GM19351 (cell line): ENCODE results near the gene LYPD3.
"Not testable (repeated sequence)": the region's sequence is repeated elsewhere in the genome, so short reads cannot be mapped to it uniquely, and the experiment has no call there.

Source experiments
- ATAC-seq: cut with Tn5 transposase; IDR thresholded peaks from one replicate; pipeline ENCODE4 v1.9.1; 2021; ENCODE audit warnings: mild to moderate bottlenecking, moderate library complexity; ENCODE audit not compliant: unreplicated experiment

Gene LYPD3

DNA sequence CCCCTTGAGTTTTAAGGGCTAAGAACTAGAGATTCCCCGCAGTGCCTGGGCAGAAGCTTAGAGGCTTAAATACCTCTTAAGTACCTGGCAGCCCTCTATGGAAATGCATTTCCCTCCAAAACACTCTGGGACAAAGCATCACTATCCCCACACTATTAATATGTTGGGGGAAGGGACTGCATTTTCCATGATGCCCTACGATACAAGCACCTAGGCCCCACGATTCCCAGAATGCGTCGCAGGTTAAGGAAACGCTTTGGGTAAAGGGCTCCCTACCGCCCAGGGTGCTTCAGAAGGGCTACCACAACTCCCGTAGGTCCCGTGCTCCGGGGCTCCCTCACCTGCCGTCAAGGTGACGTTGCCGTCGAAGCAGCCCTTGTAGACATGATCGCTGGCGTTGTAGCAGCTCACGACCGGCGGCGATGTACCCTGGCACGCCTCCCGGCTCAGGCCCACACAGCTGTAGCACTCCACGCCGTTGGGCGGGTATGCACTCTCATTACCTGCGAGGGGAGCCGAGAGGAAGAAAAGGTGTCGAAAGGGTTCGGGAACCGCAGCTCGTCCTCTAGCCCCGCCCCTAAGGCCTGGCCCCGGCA is 2.5 kb downstream of the LYPD3 start:
- no peak for ATAC-seq

- no peak for ATAC-seq
Observed at GRCh38 chr19:43462383-43462782, 3.0 kb downstream of the LYPD3 start.

DNA sequence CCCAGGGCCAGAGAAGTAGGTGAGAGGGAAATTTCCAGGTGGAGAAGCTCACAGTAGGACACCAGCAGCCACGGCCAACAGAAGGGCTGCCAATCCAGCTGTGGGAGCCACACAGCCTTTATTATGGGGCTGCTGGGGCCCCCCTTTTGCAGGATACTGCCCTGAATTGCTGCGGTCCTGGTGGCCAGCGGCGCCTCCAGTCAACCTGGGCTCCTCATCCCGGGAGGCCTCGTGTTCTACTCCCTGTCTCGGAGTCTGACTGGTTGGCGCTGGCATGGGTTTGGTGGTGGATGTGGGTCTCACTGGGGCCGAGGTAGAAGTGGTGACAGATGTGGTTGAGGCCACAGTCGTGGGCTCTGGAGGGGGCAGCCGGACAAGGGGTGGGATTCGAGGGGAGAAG is 4.1 kb downstream of the LYPD3 start:
- no peak for ATAC-seq

- no peak for ATAC-seq
Observed at GRCh38 chr19:43460362-43461016, 4.9 kb downstream of the LYPD3 start.

DNA sequence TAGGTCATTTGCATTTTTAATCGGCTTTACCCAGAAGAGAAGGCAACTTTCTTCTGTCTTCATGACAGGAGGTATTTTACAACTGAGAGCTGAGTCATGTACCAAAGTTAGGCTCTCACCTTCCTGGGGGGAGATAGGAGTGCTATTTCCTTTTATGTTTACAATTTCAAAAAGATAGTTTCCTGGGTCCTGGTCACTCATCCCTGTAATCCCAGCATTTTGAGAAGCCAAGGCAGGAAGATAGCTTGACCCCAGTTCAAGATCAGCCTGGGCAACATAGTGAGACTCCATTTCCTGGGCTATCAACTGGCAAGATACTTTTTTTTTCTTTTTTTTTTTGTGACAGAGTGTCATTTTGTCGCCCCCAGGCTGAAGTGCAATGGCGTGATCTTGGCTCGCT is 7.6 kb downstream of the LYPD3 start:
- no peak for ATAC-seq

- ATAC-seq, result no peak
Observed at GRCh38 chr19:43455321-43456113, 9.9 kb downstream of the LYPD3 start.

DNA sequence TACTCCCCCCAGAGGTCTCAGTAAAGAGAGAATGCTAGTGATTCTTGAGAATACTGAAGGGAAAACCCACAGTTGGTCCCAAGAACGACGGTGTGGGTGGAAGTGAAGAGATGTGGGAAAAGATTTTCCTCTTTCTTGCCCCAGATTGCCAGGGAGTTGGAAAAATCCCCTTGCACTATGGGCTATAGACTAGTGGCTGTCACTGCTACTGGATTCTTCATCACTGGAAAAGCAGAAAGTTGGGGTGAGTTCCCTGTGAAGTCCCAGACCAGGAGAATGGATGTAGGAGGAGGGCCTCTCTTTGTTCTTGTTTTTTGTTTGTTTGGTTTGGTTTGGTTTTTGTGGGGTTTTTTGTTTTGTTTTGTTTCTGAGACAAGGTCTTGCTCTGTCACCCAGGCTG is 11.4 kb downstream of the LYPD3 start:
- ATAC-seq, result no peak

GRCh38 chr19:43452582-43452981 is 12.8 kb downstream of the LYPD3 start:
- no peak for ATAC-seq

GRCh38 chr19:43450545-43450997 is 14.8 kb downstream of the LYPD3 start:
- no peak for ATAC-seq

DNA sequence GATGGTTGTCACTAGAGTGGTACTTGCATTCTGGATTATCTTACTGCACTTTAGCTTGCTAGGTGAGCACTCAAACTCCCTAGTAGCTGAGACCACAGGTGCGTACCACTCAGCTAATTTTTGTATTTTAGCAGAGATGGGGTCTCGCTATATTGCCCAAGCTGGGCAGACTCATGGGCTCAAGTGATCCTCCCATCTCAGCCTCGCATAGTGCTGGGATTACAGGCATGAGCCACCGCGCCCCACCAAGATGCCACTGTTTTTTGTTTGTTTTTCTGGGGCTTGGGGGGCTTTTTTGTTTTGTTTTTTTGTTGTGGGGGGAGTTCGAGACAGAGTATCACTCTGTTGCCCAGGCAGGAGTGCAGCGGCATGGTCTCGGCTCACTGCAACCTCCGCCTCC is 17.8 kb downstream of the LYPD3 start:
- ATAC-seq, result no peak

DNA sequence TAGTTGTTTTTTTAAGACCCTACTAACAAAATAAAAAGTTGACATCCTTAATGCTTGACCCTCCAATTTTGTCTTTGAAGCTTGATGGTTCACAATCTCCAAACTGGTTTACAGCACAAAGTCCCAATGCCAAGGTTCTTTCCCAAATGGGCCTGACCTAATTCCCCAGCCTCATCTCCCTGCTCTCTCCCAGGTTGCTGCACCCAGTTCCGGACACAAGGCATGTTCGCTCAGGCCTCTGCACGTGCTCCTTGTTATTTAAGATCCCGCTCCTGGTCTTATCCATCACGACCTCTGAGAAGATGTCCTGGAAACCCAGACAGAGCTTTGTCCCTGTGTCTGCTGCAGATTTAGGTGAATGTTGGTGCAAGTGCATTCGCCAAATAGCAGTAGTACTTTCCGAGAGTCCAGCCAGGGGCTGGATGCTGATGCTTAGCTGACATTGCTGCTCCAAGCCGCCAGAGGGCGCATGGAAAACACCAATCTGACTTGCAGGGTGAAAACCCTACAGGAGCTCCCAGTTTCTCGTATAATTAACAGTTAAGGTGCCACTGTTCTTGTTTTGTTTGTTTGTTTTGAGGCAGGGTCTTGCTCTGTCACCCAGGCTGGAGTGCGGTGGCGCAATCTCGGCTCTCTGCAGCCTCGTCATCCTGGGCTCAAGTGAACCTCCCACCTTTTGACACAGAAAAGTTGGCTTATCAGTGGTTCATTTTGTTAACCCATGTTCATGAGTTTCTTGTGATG is 18.5 kb downstream of the LYPD3 start:
- ATAC-seq, result peak; percentile 57

DNA sequence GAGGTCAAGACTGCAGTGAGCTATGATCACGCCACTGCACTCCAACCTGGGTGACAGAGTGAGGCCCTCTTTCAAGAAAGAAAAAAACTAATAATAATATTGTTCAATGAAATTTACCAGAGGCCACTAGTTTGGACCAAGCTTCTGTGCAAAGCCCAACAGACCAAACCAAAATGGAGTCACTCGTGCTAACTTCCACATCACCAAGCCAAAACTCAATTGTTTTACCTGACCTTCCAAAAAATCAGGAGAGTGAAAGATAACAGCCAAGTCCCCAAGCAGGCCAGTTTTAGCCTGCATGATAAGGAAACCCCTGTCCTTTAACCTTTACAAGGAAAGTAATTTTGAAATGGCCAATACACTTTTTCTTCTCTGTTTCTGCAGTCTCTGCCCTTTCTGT is 20.0 kb downstream of the LYPD3 start:
- ATAC-seq, result no peak

DNA sequence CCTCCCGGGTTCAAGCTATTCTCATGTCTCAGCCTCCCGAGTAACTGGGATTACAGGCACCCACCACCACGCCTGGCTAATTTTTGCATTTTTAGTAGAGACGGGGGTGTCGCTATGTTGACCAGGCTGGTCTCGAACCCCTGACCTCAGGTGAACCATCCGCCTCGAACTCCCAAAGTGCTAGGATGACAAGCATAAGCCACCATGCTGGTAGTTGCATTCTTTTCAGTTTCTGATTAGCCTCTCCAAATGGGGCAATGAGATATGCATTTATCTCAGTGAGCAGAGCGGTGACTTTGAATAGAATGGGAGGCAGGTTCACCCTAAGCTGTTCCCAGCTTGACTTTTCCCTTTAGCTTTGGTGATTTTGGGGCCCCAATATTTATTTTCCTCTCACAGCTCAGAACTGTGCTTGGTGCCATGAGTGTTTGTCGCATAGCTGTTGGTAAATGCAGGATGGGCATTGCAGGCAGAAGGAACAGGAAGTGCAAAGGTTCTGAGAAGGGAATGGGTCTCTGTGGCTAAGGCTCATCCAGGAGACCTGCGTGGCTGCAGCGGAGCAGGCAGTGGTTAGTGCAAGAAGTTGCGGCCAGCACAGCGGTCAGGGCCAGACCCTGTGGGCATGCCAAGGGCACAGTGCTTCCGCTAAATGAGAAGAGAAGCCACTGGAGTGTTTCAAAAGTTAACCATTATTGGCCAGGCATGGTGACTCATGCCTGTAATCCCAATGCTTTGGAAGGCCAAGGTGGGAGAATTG is 20.7 kb downstream of the LYPD3 start:
- no peak for ATAC-seq

DNA sequence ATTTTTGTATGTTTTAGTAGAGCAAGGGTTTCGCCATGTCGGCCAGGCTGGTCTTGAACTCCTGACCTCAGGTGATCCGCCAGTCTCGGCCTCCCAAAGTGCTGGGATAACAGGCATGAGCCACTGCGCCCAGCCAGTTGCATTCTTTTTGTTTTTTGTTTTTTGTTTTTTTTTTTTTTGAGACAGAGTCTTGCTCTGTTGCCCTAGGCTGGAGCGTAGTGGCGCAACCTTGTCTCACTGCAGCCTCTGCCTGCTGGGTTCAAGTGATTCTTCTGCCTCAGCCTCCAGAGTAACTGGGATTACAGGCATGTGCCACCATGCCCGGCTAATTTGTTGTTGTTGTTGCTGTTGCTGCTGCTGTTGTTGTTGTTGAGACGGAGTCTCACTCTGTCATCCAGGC is 21.3 kb downstream of the LYPD3 start:
- ATAC-seq, result not testable (repeated sequence)

DNA sequence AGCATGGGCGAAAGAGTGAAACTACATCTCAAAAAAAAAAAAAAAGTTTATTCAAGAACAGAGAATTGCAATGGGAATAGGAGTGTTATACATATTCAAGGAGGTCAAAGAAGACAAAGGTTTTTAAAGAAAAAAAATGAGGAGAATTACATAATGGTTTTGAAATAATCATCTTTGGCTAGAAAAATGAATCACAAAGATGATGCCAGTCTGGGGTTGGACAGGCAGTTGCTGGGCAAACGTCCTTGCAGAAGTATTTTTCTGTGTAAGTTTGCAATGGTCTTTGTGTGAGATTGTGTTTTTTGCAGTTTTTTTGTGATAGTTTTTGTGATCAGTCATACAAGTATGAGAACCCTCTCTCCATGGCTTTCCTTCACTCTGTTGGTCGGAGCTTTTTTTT is 23.7 kb downstream of the LYPD3 start:
- ATAC-seq, result no peak

DNA sequence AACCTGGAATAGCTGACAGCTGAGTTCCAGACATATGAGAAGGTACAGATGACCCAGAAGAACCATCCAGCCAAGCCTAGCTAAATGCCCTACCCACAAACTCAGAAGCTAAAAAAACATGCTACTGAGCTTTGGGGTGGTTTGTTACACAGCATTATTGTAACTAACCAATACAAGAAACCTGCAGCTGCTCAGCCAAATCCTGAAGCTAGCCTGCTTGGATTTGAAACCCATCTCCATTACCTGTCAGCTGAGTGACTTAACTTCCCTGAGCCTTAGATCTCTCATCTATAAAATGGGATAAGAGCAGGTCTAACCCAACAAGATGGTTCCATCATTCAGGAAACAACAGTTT is 25.7 kb downstream of the LYPD3 start:
- ATAC-seq, result no peak

GRCh38 chr19:43439032-43439708 is 26.2 kb downstream of the LYPD3 start:
- no peak for ATAC-seq

DNA sequence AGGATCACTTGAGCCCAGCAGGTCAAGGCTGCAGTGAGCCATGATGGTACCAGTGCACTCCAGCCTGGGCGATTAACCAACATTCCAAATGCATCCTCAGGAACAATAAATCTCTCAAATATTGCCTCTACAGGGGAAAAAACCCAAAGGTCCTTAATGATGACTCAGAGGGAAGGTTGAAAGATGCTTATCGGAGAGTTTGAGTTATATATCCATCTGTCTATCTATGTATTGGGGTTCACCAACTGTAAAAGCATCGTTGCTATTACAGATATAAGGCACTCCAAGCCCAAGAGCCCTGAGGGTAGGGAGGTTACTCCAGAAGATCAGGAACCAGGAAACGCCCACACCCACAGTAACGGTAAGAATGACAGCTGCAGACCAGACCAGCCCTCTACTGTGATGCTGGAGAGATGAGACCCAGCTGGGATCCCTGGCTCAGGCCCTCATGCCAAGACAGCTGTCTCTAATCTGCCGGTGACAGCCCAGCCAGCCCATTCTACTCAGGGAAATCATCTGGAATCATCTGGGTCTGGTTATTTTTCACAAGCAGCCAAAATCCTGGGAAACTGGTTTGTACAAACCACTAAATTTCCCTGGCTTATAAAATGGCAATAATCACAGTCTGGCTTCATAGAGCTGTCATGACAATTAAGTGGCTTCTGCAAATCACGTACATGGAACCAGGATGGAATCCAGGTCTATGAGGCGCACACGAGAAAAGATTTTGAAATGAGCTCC is 26.9 kb downstream of the LYPD3 start:
- ATAC-seq, result no peak

DNA sequence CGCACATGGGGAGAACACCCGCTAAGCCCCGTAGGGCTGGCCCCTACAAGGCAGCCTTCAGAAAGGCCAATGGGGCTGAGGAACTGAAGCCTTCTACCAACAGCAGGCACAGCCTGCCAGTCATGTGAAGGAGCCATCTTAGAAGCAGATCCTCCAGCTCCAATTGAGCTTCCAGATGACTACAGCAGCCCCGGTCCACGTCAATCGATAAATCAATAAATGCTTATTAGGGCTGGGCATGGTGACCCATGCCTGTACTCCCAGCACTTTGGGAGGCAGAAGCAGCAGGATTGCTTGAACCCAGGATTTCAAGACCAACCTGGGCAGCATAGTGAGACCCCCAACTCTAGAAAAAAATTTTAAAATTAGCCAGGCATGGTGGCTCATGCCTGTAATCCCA is 27.7 kb downstream of the LYPD3 start:
- no peak for ATAC-seq

- not testable (repeated sequence) for ATAC-seq
Observed at GRCh38 chr19:43437284-43437683, 28.1 kb downstream of the LYPD3 start.
